Mesothelial cell of epicardium (in vitro differentiated cells): ENCODE measurements around the gene SGK1. TPM values are rescaled to one million over a fixed set of nuclear protein-coding genes. Genes with fewer than 3 reads are reported as not detected.
"Not testable (repeated sequence)": the region's sequence is repeated elsewhere in the genome, so short reads cannot be mapped to it uniquely, and the experiment has no call there.

Experiments used
- DNase-seq, 2 experiments: peaks; one replicate each; pipeline ENCODE4 v3.0.0; 2021; ENCODE audit warnings: low spot score in 2 of 2; ENCODE audit not compliant: unreplicated experiment in 2 of 2
- H3K27ac Mint-ChIP-seq: 2 replicates; pipeline ENCODE4 v1.8.0; 2021; ENCODE audit warnings: mixed read lengths
- H3K27me3 Mint-ChIP-seq: 2 replicates; pipeline ENCODE4 v1.8.0; 2021; ENCODE audit warnings: low read depth, mixed read lengths
- H3K36me3 Mint-ChIP-seq: 2 replicates; pipeline ENCODE4 v1.8.0; 2021; ENCODE audit warnings: mixed read lengths
- H3K4me1 Mint-ChIP-seq: 2 replicates; pipeline ENCODE4 v1.8.0; 2021; ENCODE audit warnings: mixed read lengths
- H3K4me3 Mint-ChIP-seq: 2 replicates; pipeline ENCODE4 v1.8.0; 2021; ENCODE audit warnings: mild to moderate bottlenecking, moderate library complexity, mixed read lengths
- H3K9me3 Mint-ChIP-seq: 2 replicates; pipeline ENCODE4 v1.8.0; 2021; ENCODE audit warnings: mixed read lengths
- CTCF ChIP-seq: fragments of 200-600 bp; sonication (generic); IDR thresholded peaks from one replicate; pipeline ENCODE4 v1.5.0; 2021; ENCODE audit warnings: antibody characterized with exemption; ENCODE audit not compliant: unreplicated experiment
- total RNA-seq: library from RNA; stranded (reverse); gene quantifications from 3 replicates; pipeline ENCODE4 v1.2.1, GENCODE V29; 2021

Gene SGK1
- total RNA-seq, 1 donor from 2014 or later: 44.5 TPM

DNA sequence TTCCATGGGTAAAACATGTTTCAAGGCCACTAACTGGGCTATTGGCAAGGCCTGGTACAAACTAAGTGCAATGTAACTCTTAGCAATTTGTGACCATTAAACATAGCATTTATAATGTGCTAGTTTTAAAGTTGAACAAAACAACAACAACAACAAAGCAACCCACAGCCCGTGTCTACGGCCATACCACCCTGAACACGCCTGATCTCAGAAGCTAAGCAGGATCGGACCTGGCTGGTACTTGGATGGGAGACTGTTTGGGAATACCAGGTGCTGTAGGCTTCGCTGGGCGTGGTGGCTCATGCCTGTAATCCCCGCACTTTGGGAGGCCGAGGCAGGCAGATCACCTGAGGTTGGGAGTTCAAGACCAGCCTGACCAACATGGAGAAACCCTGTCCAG, 61.0 kb downstream of the SGK1 start:
- Mint-ChIP-seq H3K27me3 (no peaks in the 10 kb centered on the region), H3K27ac (no peak overlapping the region), H3K36me3 (no peaks in the 10 kb centered on the region), H3K9me3 (no peaks in the 10 kb centered on the region), H3K4me1 (peaks cover 12% of the 10 kb centered on the region), H3K4me3 (no peak overlapping the region)
- DNase-seq: no peak
- no peak for TF ChIP-seq CTCF

GRCh38 chr6:134255280-134255679, 62.6 kb downstream of the SGK1 start:
- H3K36me3 Mint-ChIP-seq, H3K27me3 Mint-ChIP-seq, DNase-seq, H3K4me3 Mint-ChIP-seq, H3K27ac Mint-ChIP-seq, H3K9me3 Mint-ChIP-seq: not testable (repeated sequence)
- peaks cover 17% of the 10 kb centered on the region for H3K4me1 Mint-ChIP-seq

DNA sequence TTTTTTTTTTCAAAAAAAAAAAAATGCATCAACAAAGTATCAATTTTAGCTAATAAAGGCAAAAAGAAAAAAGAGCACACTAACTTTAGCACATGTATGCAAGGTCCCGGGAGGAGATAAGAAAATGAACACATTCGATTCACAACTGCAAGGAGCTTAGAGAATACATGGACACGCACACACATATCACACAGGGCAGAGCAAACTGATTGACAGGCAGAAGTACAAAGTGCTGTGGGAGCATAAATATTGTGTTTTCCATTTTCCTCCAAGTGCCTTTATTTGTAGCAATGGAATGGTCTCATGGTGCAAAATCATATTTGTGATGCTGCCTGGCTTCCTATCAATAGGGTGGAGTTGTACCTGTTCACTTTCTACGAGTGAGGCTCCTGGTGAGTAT, 63.8 kb downstream of the SGK1 start:
- no peak overlapping the region for H3K27ac Mint-ChIP-seq
- H3K9me3 Mint-ChIP-seq: no peaks in the 10 kb centered on the region
- H3K36me3 Mint-ChIP-seq: no peaks in the 10 kb centered on the region
- no peak overlapping the region for H3K4me3 Mint-ChIP-seq
- no peak for DNase-seq
- H3K27me3 Mint-ChIP-seq: no peaks in the 10 kb centered on the region
- H3K4me1 Mint-ChIP-seq: peaks cover 29% of the 10 kb centered on the region
- TF ChIP-seq CTCF: no peak

DNA sequence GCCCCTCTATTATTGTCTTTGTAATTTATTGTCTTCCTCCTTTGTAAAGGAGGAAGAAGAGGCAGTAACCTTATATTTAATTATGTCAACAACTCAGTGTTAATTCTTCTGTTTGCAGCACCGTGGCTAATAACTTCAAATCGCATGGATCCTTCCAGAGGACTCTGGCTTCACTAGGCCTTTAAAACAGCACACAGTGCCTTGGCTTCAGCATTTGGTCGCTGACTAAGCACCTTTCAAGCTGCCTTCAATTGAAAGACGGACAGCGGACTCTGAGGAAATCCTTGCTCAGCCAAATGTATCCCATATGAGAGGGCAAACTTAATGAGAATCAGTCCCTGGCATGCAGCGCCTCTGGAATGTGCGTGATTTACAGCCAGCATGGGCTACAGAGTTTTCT, 64.2 kb downstream of the SGK1 start:
- no peaks in the 10 kb centered on the region for H3K27me3 Mint-ChIP-seq
- H3K27ac Mint-ChIP-seq: no peak overlapping the region
- H3K36me3 Mint-ChIP-seq: no peaks in the 10 kb centered on the region
- H3K4me1 Mint-ChIP-seq: peaks cover 33% of the 10 kb centered on the region
- no peaks in the 10 kb centered on the region for H3K9me3 Mint-ChIP-seq
- H3K4me3 Mint-ChIP-seq: no peak overlapping the region
- no peak for DNase-seq
- TF ChIP-seq CTCF: no peak

DNA sequence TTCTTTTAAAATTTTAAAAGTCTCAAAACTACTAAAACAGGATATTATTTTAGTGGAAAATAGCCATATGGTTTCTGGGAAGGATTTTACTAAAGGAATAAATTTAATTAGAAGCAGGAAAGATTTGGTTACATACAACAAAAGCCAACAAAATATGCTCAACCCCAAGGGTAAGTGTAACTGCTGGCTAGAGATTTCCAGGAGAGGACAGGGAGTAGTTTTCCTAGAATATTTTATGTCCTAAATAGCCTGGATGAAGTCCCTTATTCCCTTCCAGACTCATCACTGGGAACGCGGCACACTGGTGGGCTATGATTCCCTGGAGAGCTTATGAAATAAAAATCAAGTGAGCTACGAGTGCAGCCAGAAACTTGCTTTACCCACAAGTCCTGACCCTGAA, 66.6 kb downstream of the SGK1 start:
- H3K9me3 Mint-ChIP-seq: no peaks in the 10 kb centered on the region
- no peak for TF ChIP-seq CTCF
- peaks cover 42% of the 10 kb centered on the region for H3K4me1 Mint-ChIP-seq
- H3K27me3 Mint-ChIP-seq: no peaks in the 10 kb centered on the region
- peak overlapping the region; percentile 34 for H3K27ac Mint-ChIP-seq
- H3K4me3 Mint-ChIP-seq: no peak overlapping the region
- no peaks in the 10 kb centered on the region for H3K36me3 Mint-ChIP-seq
- DNase-seq: no peak

DNA sequence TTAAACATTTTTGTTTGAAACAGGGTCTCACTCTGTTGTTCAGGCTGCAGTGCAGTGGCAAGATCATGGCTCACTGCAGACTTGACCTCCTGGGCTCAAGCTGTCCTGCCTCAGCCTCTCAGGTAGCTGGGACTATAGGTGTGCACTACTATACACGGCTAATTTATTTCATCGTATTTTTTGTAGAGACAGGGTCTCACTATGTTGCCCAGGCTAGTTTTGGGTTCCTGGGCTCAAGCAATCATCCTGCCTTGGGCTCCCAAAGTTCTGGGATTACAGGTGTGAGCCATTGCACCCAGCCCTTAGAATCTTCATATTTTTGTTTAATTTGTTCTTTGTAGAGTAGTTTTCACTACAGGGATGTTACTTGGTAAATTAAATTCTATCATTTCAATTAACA, 67.1 kb downstream of the SGK1 start:
- Mint-ChIP-seq H3K4me1 (peaks cover 42% of the 10 kb centered on the region), H3K27ac (no peak overlapping the region)

More for the DNA sequence above, 67.1 kb downstream of the SGK1 start:
- DNase-seq: no peak
- TF ChIP-seq CTCF: no peak
- Mint-ChIP-seq H3K36me3 (no peaks in the 10 kb centered on the region), H3K4me3 (no peak overlapping the region), H3K9me3 (no peaks in the 10 kb centered on the region), H3K27me3 (no peaks in the 10 kb centered on the region)
